ENCODE data around the gene CEP152. TPM values are rescaled to one million over a fixed set of nuclear protein-coding genes. Genes with fewer than 3 reads are reported as not detected.

The CEP152 gene
- total RNA-seq, 1 donor from 2014 or later: 8.0 TPM

DNA sequence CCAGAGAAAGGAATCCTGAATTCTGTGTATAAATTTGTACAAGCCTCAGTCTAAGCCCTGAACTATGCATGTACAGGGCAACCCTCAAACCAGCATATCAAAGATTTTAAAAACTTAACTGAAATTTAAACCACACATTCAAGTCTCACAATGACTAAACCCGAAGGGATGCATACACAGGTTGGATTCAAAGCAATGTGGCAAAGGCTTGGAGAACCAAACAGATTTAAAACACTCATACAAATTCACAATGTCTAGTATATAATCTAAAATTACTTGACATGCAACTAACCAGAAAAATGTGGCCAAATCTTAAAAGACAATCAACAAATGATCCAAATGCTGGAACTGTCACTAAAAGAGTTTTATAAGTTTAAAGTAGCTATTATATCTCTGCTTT lies 36.4 kb downstream of the CEP152 start:
- H3K36me3 Mint-ChIP-seq (ENCODE audit: unreplicated experiment): no peaks in the 10 kb centered on the region
- H3K9me3 Mint-ChIP-seq (ENCODE audit: unreplicated experiment): no peaks in the 10 kb centered on the region
- no peaks in the 10 kb centered on the region for H3K27me3 Mint-ChIP-seq (ENCODE audit: unreplicated experiment)
- no peak for DNase-seq
- no peaks in the 10 kb centered on the region for H3K4me1 Mint-ChIP-seq (ENCODE audit: low read depth, unreplicated experiment)
- TF ChIP-seq, protein P1, sequence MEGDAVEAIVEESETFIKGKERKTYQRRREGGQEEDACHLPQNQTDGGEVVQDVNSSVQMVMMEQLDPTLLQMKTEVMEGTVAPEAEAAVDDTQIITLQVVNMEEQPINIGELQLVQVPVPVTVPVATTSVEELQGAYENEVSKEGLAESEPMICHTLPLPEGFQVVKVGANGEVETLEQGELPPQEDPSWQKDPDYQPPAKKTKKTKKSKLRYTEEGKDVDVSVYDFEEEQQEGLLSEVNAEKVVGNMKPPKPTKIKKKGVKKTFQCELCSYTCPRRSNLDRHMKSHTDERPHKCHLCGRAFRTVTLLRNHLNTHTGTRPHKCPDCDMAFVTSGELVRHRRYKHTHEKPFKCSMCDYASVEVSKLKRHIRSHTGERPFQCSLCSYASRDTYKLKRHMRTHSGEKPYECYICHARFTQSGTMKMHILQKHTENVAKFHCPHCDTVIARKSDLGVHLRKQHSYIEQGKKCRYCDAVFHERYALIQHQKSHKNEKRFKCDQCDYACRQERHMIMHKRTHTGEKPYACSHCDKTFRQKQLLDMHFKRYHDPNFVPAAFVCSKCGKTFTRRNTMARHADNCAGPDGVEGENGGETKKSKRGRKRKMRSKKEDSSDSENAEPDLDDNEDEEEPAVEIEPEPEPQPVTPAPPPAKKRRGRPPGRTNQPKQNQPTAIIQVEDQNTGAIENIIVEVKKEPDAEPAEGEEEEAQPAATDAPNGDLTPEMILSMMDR (IDR thresholded peaks at IDR 0.05; ENCODE audit: partially characterized antibody, unreplicated experiment): no peak
- H3K27ac Mint-ChIP-seq (ENCODE audit: unreplicated experiment): no peak overlapping the region
- H3K4me3 Mint-ChIP-seq (ENCODE audit: unreplicated experiment): no peak overlapping the region

DNA sequence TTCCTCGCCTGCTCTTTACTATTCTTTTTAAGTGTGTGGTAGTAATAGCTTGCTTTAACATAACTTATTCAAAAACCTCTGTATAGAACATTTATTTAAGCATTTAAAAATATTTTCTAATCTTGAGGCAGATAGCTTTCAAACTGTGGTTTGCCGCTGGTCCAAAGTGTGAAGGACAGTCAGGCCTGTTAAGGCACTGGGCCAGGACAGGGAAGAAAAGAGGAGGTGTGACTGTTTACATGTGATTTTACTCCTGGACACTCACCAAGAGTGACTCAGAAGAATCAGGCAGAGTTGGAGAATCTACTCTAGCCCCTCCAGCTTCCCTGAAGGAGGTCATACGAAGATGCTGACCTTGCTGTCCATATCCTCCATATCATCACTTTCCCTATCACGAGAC lies 44.7 kb downstream of the CEP152 start:
- Mint-ChIP-seq H3K27me3 (ENCODE audit: unreplicated experiment) (no peaks in the 10 kb centered on the region), H3K36me3 (ENCODE audit: unreplicated experiment) (no peaks in the 10 kb centered on the region), H3K9me3 (ENCODE audit: unreplicated experiment) (no peaks in the 10 kb centered on the region), H3K4me3 (ENCODE audit: unreplicated experiment) (no peak overlapping the region), H3K27ac (ENCODE audit: unreplicated experiment) (no peak overlapping the region), H3K4me1 (ENCODE audit: low read depth, unreplicated experiment) (no peaks in the 10 kb centered on the region)
- no peak for DNase-seq
- TF ChIP-seq, protein P1 (IDR thresholded peaks at IDR 0.05; ENCODE audit: partially characterized antibody, unreplicated experiment): no peak

- H3K9me3 Mint-ChIP-seq (ENCODE audit: unreplicated experiment): no peaks in the 10 kb centered on the region
- H3K36me3 Mint-ChIP-seq (ENCODE audit: unreplicated experiment): no peaks in the 10 kb centered on the region
- H3K27ac Mint-ChIP-seq (ENCODE audit: unreplicated experiment): no peak overlapping the region
- H3K4me1 Mint-ChIP-seq (ENCODE audit: low read depth, unreplicated experiment): no peaks in the 10 kb centered on the region
- H3K27me3 Mint-ChIP-seq (ENCODE audit: unreplicated experiment): no peaks in the 10 kb centered on the region
- TF ChIP-seq, protein P1 (IDR thresholded peaks at IDR 0.05; ENCODE audit: partially characterized antibody, unreplicated experiment): no peak
- no peak for DNase-seq
- no peak overlapping the region for H3K4me3 Mint-ChIP-seq (ENCODE audit: unreplicated experiment)
Observed at GRCh38 chr15:48765022-48765421, 45.8 kb downstream of the CEP152 start.

- no peaks in the 10 kb centered on the region for H3K36me3 Mint-ChIP-seq (ENCODE audit: unreplicated experiment)
- no peaks in the 10 kb centered on the region for H3K27me3 Mint-ChIP-seq (ENCODE audit: unreplicated experiment)
- no peaks in the 10 kb centered on the region for H3K4me1 Mint-ChIP-seq (ENCODE audit: low read depth, unreplicated experiment)
- no peaks in the 10 kb centered on the region for H3K9me3 Mint-ChIP-seq (ENCODE audit: unreplicated experiment)
- no peak for DNase-seq
- H3K4me3 Mint-ChIP-seq (ENCODE audit: unreplicated experiment): no peak overlapping the region
- H3K27ac Mint-ChIP-seq (ENCODE audit: unreplicated experiment): no peak overlapping the region
- TF ChIP-seq, protein P1 (IDR thresholded peaks at IDR 0.05; ENCODE audit: partially characterized antibody, unreplicated experiment): no peak
Observed at GRCh38 chr15:48761393-48762158, 49.3 kb downstream of the CEP152 start.

DNA sequence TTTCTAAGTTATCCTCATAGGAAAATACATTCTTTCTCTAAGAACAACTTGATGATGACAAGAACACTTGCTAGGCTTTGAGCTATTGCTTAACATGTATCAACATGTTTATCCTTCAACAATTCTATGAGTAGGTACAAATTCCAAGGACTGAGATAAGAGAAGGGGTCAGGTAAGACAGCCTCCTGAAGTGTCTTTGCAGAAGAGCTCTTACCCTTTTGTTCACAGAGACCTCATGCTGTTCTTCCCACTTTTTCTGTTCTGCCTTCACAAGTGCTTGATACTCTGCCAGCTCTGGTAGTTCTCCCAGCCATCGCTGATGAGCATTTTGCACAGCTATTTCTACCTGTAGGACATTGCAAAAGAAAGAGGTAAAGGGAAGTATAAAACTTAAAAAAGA lies 50.9 kb downstream of the CEP152 start:
- no peaks in the 10 kb centered on the region for H3K27me3 Mint-ChIP-seq (ENCODE audit: unreplicated experiment)
- no peak overlapping the region for H3K27ac Mint-ChIP-seq (ENCODE audit: unreplicated experiment)
- H3K4me1 Mint-ChIP-seq (ENCODE audit: low read depth, unreplicated experiment): no peaks in the 10 kb centered on the region
- no peaks in the 10 kb centered on the region for H3K9me3 Mint-ChIP-seq (ENCODE audit: unreplicated experiment)
- no peak overlapping the region for H3K4me3 Mint-ChIP-seq (ENCODE audit: unreplicated experiment)
- no peak for DNase-seq
- H3K36me3 Mint-ChIP-seq (ENCODE audit: unreplicated experiment): no peaks in the 10 kb centered on the region
- TF ChIP-seq, protein P1 (IDR thresholded peaks at IDR 0.05; ENCODE audit: partially characterized antibody, unreplicated experiment): no peak

Data from glutamatergic neuron (in vitro differentiated cells).